Tibial artery (tissue), 4 donors: Measurements from ENCODE around the gene FAM110C.
A peak's percentile ranks its signal among the peaks of the same experiment; 100 is the strongest.

Experiments used
- DNase-seq, 2 donors: peaks; one replicate each; pipeline ENCODE4 v3.0.0-alpha.2; 2019
- H3K27ac ChIP-seq, 2 donors: fragments of 200-600 bp; sonication (generic) in 1 of 2; 1 replicate in 1 of 2; 2 replicates in 1 of 2; pipeline ENCODE4 v1.5.1; 2018 to 2019; ENCODE audit warnings: mild to moderate bottlenecking in 1 of 2
- H3K27me3 ChIP-seq, 2 donors: fragments of 200-600 bp; sonication (generic) in 1 of 2; one replicate each; pipeline versions ENCODE4 v1.5.1 to v1.6.0; 2016 to 2019
- H3K36me3 ChIP-seq, 3 donors: fragments of 200-600 bp; sonication (generic) in 2 of 3; one replicate each; pipeline ENCODE4 v1.5.1; 2016 to 2019; ENCODE audit warnings: mild to moderate bottlenecking in 2 of 3
- H3K4me1 ChIP-seq, 4 donors: fragments of 200-600 bp; sonication (generic) in 2 of 4; 1 replicate in 3 of 4; 2 replicates in 1 of 4; pipeline ENCODE4 v1.5.1; 2016 to 2019
- H3K4me3 ChIP-seq, 2 donors: fragments of 200-600 bp; sonication (generic) in 1 of 2; 1 replicate in 1 of 2; 2 replicates in 1 of 2; pipeline ENCODE4 v1.5.1; 2018 to 2019; ENCODE audit warnings: mild to moderate bottlenecking in 2 of 2
- H3K9me3 ChIP-seq, 3 donors: fragments of 200-600 bp; sonication (generic) in 1 of 3; one replicate each; pipeline ENCODE4 v1.5.1; 2016 to 2019
- intact Hi-C: fragments of 100-400 bp; cut with DNase I; formaldehyde crosslinking; loops from one replicate; pipeline ENCODE4 v1.15.0; 2023; ENCODE audit warnings: low total_unique reads
- TF ChIP-seq, protein P1 (sequence below), 2 experiments: fragments of 200-600 bp in 1 of 2; fragments of 450-650 bp in 1 of 2; IDR thresholded peaks; one replicate each; pipeline ENCODE4 v1.5.1; 2017 to 2019; ENCODE audit warnings: antibody characterized with exemption in 2 of 2, mild to moderate bottlenecking in 1 of 2, moderate library complexity in 1 of 2

The FAM110C gene, protein sequence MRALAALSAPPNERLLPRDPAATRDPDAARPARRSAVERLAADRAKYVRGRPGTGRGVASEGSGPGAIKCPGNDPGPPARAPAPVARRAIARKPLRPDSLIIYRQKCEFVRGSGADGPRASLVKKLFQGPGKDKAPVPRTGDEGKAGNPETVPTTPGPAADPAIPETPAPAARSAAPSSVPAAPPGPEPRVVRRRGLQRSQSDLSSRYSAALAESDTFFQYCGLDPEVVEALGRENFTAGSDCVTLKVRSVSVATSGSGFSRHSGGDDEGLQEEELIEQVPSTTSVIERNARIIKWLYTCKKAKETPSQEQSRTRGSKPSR

DNA sequence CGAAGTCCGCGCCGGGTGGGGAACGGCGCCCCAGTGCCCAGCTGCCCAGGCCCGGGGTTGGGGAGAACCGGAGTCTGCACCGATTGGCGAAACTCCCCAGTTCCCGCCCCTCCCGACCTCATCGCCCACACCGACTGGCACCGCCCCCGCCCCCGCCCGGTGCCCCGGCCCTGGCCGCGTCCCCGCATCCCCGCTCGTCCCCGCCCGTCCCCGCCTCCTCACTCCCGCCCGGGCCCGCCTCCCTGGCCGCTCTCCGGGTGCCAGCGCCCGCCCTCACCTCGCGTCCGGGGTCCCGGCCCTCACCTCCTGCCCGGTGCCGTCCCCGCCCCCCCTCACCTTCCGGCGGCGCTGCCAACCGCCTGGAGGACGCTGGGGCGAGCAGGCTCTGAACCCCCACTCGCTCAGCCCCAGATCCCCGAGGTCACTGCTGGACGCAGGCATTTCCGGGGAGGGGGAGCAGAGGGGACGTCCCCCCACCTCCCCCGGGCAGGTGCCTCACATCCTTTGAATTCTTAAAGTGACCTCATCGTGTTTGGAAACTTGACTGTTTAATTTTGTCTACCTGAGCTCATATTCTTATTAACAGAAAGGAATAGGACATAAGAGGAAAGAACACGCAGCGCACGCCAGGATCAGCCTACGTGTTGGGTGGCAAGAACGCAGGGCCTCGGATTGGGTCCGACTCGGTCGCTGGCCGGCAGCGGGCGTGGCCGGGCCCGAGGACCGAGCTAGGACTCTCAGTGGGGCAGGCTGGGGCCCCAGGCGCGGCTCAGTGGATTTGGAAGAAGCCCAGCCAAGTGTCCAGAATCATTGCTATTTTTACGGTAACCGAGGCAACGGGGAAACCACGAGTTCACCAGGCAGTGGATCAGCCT is at the start of gene FAM110C:
Gene FAM110C, minus strand, starts transcription at position 35 of the 875 bp plus-strand sequence. CDS start 120 bp downstream, outside the sequence.
- no peaks in the 10 kb centered on the region for H3K9me3 ChIP-seq
- peak within 1 kb of the TSS; percentile 77 to 86 for H3K4me3 ChIP-seq
- peak within 1 kb of the TSS; percentile 91 to 99 for H3K27ac ChIP-seq
- TF ChIP-seq, protein P1, sequence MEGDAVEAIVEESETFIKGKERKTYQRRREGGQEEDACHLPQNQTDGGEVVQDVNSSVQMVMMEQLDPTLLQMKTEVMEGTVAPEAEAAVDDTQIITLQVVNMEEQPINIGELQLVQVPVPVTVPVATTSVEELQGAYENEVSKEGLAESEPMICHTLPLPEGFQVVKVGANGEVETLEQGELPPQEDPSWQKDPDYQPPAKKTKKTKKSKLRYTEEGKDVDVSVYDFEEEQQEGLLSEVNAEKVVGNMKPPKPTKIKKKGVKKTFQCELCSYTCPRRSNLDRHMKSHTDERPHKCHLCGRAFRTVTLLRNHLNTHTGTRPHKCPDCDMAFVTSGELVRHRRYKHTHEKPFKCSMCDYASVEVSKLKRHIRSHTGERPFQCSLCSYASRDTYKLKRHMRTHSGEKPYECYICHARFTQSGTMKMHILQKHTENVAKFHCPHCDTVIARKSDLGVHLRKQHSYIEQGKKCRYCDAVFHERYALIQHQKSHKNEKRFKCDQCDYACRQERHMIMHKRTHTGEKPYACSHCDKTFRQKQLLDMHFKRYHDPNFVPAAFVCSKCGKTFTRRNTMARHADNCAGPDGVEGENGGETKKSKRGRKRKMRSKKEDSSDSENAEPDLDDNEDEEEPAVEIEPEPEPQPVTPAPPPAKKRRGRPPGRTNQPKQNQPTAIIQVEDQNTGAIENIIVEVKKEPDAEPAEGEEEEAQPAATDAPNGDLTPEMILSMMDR (IDR thresholded peaks at IDR 0.05), result no peak
- H3K36me3 ChIP-seq, result no peaks in the 10 kb centered on the region
- peak; percentile 61 to 92 for DNase-seq
- H3K27me3 ChIP-seq, result no peaks in the 10 kb centered on the region
- intact Hi-C loops, result no loop called here
- H3K4me1 ChIP-seq, result peaks cover 0 to 31% (median 18%) of the 10 kb centered on the region in 4 donors

DNA sequence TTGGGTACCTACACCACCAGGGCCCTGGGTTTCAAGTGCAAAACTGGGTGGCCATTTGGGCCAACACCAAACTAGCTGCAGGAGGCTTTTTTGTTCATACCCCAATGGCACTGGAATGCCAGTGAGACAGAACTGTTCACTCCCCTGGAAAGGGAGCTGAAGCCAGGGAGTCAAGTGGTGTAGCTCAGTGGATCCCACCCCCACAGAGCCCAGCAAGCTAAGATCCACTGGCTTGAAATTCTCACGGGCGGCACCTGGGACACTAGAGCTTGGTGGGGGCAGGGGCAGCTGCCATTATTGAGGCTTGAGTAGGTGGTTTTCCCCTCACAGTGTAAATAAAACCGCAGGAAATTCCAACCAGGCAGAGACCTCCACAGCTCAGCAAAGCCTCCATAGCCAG is 46.0 kb upstream of the FAM110C start:
- H3K27ac ChIP-seq, result no peak overlapping the region
- intact Hi-C loops, result no loop called here
- no peaks in the 10 kb centered on the region for H3K27me3 ChIP-seq
- TF ChIP-seq, protein P1 (IDR thresholded peaks at IDR 0.05), result no peak
- DNase-seq, result no peak
- H3K4me1 ChIP-seq, result no peaks in the 10 kb centered on the region
- peaks cover 0 to 2% (median 0%) of the 10 kb centered on the region in 3 donors for H3K9me3 ChIP-seq
- H3K36me3 ChIP-seq, result no peaks in the 10 kb centered on the region
- H3K4me3 ChIP-seq, result no peak overlapping the region

DNA sequence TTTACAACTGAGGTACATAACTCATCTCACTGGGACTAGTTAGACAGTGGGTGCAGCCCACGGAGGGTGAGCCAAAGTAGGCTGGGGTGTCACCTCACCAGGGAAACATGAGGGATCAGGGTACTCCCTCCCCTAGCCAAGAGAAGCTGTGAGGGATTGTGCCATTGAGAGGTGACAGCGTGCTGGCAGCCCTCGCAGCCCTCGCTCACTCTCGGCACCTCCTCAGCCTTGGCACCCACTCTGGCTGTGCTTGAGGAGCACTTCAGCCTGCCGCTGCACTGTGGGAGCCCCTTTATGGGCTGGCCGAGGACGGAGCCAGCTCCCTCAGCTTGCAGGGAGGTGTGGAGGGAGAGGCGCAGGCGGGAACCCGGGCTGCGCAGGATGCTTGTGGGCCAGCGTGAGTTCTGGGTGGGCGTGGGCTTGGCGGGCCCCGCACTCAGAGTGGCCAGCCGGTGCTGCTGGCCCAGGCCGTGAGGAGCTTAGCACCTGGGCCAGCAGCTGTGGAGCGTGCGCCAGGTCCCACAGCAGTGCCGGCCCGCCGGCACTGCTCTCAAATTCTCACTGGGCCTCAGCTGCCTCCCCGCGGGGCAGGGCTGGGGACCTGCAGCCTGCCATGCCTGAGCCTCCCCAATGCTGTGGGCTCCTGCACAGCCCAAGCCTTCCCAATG is 44.5 kb upstream of the FAM110C start:
- no peak overlapping the region for H3K4me3 ChIP-seq

DNA sequence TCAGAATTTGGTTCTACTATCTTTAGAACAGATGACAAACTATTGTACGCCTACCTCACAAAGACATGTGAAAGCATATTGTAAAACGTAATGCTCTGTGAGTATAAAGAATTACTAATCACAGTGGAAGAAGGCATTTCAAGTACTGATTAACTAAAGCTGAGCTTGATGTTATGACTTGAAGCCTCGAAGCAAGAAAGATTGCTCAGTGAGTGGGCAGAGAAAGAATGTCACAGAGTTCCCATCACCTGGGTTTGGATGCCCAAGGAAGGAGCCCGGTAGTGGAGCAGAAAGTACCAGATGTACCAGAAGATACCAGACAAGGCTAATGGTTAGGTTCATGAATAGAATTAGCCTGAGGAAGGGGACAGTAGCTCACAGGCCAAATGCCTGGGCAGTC is 39.5 kb upstream of the FAM110C start:
- no peaks in the 10 kb centered on the region for H3K4me1 ChIP-seq
- no peaks in the 10 kb centered on the region for H3K9me3 ChIP-seq
- no peak overlapping the region for H3K4me3 ChIP-seq
- TF ChIP-seq, protein P1 (IDR thresholded peaks at IDR 0.05), result no peak
- intact Hi-C loops, result no loop called here
- H3K27ac ChIP-seq, result no peak overlapping the region
- H3K27me3 ChIP-seq, result no peaks in the 10 kb centered on the region
- H3K36me3 ChIP-seq, result no peaks in the 10 kb centered on the region
- no peak for DNase-seq

More for the DNA sequence above, 44.5 kb upstream of the FAM110C start:
- TF ChIP-seq, protein P1 (IDR thresholded peaks at IDR 0.05), result no peak
- Histone ChIP-seq H3K36me3 (no peaks in the 10 kb centered on the region), H3K9me3 (no peaks in the 10 kb centered on the region), H3K27ac (no peak overlapping the region), H3K27me3 (no peaks in the 10 kb centered on the region), H3K4me1 (no peaks in the 10 kb centered on the region)
- DNase-seq, result no peak
- intact Hi-C loops, result no loop called here

DNA sequence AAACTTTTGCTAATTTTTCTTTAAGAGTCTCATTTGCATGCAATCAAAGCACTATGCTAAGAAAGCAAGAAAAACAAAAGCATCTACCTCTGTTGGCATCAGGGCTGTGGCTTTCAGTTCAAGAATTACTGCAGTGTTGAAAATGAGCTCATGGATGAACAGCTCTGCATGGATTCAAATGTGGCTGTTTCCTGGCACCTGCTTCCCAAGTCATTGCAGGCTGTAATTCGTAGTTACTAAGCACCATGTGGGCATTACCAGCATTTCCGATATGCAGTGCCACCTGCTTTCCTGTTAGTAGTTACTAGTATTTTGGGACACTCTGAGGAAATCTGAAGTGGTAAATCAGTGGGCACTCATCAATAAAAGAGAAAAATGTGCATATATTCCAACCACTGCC is 37.8 kb upstream of the FAM110C start:
- H3K4me3 ChIP-seq, result no peak overlapping the region
- H3K36me3 ChIP-seq, result no peaks in the 10 kb centered on the region
- H3K9me3 ChIP-seq, result no peaks in the 10 kb centered on the region
- intact Hi-C loops, result no loop called here
- TF ChIP-seq, protein P1 (IDR thresholded peaks at IDR 0.05), result no peak
- no peak overlapping the region for H3K27ac ChIP-seq
- no peak for DNase-seq
- H3K4me1 ChIP-seq, result no peaks in the 10 kb centered on the region
- peaks cover 0 to 3% of the 10 kb centered on the region in 2 donors for H3K27me3 ChIP-seq
